Stimulated activated CD8-positive, alpha-beta memory T cell treated with anti-CD3 and anti-CD28 coated beads, Interleukin-12 subunit alpha, Interleukin-12 subunit beta, amount 100 ng/mL, for 24 hours (primary cell): ENCODE results near the gene CDK6.

ENCODE experiments used
- DNase-seq: peaks from one replicate; pipeline ENCODE4 v3.0.0-alpha.2; 2020; ENCODE audit errors: extremely low read depth

The CDK6 gene

DNA sequence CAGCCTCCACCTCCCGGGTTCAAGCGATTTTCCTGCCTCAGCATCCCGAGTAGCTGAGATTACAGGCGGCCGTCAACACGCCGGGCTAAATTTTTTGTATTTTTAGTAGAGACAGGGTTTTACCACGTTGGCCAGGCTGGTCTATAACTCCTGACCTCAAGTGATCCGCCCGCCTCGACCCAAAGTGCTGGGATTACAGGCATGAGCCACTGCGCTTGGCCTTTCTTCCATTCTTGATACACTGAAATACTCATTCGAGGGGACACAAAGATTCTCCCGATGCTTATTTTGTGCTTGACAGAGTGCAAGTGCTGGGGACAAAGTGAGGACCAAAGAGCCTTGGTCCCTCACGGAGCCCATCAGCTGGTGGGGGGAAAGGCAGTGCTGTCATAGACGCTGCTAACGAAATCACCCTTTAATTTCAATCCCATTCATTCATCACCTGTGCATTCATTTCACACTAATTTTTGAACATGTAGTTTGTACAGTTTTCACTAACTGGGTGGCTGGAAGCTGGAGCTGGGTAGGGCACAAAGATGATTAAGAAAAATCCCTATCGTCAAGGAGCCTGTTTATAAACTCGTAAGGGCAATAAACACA, 245.6 kb downstream of the CDK6 start:
- DNase-seq, result no peak

GRCh38 chr7:92589056-92589455, 247.3 kb downstream of the CDK6 start:
- no peak for DNase-seq

- no peak for DNase-seq
Observed at GRCh38 chr7:92588561-92588960, 247.8 kb downstream of the CDK6 start.

- DNase-seq, result no peak
Observed at GRCh38 chr7:92586841-92587240, 249.5 kb downstream of the CDK6 start.

DNA sequence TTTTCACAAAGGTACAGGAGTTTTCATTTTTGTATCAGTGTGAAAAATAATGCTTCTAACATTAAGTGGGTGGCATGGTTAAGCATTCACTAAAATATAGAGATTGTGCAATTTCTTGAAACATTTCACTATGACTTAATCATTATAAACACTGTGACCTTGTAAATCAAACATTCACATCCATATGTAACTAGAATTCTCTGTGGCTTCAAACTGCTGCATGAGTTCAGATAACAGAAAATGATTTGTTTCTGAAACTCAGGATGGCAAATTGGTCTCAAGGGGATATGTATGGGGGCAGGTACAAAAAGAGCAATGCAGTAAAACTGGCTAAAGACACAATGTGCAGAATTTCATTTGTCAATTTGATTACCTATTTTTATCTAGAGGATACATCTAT, 250.0 kb downstream of the CDK6 start:
- DNase-seq, result no peak

DNA sequence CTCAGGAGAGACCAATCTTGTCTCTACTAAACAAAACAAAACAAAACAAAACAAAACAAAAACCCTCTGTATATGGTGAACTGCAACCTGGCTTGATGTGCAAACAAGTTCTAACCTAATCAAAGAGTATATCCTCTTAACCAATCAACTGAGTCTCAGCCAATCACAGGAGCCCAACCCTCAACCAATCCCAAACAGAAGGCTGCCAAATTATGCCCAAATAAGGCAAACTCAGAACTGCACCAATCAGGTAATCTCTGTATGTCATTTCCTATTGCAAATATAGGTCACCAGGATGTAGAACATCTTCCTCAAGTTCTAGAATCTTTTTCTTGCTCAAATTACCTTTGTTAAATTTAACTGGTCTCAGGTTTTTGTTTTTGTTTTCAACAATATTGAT, 251.4 kb downstream of the CDK6 start:
- DNase-seq, result no peak

DNA sequence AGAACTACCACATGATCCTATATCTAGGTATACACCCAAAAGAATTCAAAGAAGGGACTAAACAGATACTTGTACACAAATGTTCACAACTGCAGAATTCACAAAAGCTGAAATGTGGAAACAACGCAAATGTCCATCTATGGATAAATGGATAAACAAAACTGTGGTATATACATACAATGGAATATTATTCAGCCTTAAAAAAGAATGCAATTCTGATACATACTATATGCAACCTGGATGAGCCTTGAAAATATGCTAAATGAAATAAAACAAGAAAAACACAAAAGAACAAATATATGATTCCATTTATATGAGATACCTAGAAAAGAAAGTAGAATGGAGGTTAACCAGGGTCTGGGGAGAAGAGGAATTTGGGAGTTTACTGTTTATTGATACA, 253.4 kb downstream of the CDK6 start:
- no peak for DNase-seq

DNA sequence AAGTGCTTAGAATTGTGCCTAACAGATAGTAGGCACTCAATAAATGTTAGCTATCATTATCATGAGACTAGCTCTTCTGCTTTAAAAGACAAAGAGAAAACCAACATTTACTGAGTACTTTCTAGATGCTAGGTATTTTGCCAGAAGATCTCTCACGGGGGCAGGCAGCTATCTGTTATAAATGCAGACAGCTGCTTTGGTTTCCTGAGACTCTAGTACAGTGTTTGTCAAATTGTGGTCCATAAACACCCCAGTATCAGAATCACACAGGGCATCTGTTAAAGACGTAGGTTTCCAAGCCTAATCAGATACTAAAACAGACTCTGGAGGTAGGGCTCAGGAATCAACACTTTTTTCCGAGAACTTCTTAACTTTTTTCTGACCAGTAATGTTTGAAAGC, 260.1 kb downstream of the CDK6 start:
- DNase-seq, result no peak

DNA sequence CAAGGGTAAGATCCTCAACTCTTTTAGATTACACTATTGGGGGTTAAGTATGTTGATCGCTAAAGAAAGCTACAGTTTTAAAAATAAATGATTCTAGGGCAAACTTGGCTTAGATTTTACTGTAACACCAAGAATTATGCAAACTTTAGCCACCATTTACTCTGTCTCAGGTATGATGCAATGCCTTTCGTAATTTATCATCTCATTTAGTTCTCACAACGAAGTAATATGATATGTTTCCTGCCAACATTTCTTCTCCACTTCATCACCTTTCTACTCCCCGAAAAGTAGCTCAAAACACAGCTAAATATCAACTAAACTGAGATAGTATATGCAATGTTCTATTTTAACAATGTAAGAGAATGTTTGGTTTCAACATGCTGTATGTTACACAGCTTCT, 267.2 kb downstream of the CDK6 start:
- no peak for DNase-seq

DNA sequence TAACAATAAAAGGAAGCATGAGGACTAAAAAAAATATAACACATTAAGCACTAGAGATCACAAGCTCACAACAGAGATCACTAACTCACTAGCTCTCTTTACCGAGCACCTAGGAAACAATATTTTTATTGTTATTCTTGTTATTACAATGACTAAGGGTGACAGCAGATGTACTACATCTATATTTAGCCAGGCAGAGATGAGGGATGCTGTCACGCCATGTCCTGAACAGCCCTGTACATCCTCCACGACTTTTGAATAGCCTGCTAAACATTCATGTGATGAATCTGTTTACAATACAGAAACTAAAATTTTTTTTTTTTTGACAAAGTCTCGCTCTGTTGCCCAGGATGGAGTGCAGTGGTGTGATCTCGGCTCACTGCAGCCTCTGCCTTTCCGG, 268.9 kb downstream of the CDK6 start:
- no peak for DNase-seq

DNA sequence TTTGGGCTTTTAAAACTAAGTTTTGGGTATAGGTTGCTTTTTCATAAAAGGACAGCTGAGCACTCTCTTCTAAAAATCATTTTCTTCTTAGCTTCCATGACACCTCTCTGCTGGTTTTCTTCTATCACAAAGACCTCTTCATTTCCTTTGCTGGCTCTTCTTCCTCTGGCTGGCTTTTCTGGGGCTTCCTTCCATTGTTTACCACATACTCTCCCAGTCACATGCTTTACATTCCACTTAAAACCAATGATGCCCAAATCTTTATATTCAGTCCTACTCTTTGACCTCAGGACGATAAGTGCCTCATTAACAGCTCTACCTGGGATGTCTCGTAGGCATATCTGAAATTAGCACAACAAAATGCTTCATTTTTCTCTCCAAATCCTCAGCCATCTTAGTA, 273.0 kb downstream of the CDK6 start:
- no peak for DNase-seq

GRCh38 chr7:92560602-92561001, 275.8 kb downstream of the CDK6 start:
- no peak for DNase-seq

- no peak for DNase-seq
Observed at GRCh38 chr7:92557808-92558362, 278.5 kb downstream of the CDK6 start.

DNA sequence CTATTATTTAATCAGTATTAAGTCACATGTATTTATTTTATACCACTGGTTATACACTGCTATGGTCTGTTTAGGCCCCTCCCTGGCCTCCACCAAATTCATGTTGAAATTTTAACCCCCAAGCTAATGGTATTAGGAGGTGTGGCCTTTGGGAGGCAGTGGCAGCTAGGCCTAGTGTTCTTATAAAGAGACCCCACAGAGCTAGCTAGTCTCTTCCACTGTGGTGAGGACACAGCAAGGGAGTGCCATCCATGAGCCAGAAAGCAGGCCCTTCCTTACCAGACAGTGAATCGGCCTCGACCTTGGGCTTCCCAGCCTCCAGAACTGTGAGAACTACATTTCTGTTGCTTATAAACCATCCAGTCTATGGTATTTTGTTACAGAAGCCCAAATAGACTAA, 279.1 kb downstream of the CDK6 start:
- DNase-seq, result no peak
